Measurements from ENCODE around the gene CNN2.
"Not testable (repeated sequence)": the region's sequence is repeated elsewhere in the genome, so short reads cannot be mapped to it uniquely, and the experiment has no call there.

Gene CNN2

DNA sequence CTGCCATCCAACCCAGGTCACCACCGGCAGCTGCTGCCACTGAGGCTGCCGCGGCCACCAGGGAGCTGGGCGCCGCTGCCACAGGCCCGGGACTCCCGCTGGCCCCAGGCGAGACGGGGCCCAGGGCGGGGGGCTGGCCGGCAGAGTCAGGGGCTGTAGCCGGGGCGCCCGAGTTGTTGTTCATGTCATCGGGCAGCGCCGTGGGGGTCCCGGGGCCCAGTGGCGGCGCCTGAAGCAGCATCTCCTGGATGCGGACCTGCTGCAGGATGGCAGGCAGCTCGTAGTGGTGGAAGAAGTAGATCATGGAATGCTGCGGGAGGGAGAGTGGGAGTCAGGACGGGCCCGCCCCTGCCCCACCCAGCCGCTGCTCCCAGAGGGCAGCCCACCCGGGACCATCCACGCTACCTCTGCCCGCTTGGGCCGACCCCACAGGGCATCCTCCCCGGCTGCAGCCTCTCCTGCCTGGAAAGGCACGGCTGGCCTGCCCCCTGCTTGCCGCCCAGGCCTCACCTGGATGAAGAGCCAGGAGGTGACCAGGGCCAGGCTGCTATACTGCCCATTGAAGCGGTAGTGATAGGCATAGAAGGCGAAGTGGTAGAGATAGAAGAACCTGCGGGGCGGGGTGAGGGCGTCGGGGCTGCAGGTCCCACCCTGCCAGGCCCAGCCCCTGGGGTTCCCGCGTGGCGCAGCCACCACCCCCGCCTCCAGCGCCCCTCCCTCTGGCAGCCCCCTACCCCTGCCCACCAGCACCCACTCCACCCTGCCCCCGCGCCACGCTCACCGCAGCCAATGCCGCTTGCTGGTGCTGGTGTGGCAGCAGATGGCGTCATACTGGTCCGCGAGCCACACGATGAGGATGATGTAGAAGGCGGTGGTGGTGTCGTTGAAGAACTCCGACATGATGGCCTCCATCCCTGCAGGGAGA, 15.6 kb upstream of the CNN2 start:
- DNase-seq = no peak

DNA sequence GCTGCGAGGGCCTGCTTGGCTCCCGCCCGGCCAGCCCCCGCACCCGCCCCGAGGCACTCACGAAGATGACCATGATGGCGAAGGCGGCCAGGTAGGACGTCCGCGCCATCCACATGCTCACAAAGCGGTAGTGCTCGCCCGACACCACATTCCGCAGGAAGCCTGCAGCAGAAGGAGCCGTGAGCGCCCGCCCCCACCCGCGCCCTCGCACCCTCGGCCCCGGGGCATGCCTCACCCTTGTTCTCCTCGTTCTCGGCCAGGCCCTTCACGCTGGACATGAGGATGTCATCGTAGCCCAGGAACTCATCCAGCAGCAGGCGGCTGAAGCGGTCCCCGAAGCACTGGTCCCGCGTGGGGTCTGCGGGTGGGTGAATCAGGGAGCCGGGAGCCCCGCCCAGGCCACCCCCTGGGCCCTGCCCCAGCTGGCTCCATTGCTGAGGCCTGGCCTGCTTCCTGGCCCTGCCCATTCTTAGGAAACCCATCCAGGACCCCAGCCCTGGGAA, 14.5 kb upstream of the CNN2 start:
- no peak for DNase-seq

DNA sequence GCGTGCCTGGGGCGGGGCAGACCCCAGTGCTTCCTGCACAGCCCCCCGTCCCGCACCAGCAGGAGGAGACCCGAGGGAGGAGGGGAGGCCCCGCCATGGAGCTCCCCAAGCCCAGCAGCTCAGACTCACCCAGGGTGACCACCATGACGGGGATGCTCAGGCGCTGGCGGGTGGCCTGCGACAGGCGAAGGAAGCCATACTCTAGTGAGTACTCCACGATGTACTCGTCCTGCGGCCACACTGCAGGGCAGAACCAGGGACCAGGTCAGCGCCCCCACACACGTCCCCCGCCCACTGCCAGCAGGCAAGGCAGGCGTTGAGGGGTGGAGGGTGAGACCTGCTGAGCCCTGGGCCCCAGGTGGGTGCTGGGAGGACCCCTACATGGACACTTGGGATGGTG, 14.1 kb upstream of the CNN2 start:
- DNase-seq = no peak

DNA sequence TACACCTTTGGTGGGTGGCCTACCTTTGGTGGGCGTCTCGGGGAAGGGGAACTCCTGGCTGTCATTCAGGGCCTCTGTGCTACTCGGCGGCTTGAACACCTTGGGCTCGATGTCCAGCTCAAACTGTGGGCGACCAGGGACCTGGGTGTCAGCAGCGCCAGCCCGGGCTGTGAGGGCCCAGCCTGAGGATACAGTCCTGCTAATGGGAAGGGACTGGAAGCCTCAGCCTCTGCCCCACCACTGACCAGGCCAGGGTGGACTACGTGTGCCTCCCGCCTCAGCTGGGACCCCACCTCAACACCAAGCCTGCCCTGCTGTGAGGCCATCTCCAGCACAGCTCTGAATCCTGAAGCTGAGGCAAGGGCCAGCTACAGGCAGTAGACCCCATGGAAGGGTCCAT, 13.2 kb upstream of the CNN2 start:
- no peak for DNase-seq

GRCh38 chr19:1014161-1015060, 12.0 kb upstream of the CNN2 start:
- no peak for DNase-seq

DNA sequence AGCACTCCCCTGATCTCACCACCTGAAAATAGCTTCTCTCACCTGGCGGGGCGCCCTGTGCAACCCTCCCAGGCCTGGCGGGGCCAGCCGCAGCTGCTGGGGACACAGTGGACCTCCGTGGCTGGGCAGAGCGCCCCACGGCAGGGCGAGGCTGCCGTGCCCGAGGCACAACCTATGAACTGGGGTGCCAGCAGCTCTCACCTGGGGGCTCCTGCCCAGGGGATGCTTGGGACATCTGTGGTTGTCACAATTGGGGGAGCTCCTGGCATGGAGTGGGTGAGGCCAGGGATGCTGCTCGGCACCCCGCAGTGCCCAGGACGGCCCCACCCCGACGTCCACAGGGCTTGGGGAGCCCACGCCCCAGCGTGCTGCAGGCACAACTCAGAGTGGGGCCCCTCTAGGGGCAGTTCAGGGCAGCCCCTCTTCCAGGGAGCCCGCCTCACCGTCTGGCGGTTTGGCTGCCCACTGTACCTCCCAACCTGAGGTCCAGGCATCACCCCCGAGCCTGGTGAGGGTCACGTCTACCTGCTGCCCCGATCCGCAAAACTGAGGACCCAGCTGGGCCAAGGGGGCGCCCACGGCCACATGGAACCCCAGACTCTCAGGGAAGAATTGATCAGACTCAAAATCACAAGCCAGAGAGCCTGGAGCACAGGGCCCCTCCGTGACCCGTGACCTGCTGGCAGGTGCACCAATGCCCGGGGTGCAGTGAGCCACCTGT, 11.2 kb upstream of the CNN2 start:
- DNase-seq = no peak

DNA sequence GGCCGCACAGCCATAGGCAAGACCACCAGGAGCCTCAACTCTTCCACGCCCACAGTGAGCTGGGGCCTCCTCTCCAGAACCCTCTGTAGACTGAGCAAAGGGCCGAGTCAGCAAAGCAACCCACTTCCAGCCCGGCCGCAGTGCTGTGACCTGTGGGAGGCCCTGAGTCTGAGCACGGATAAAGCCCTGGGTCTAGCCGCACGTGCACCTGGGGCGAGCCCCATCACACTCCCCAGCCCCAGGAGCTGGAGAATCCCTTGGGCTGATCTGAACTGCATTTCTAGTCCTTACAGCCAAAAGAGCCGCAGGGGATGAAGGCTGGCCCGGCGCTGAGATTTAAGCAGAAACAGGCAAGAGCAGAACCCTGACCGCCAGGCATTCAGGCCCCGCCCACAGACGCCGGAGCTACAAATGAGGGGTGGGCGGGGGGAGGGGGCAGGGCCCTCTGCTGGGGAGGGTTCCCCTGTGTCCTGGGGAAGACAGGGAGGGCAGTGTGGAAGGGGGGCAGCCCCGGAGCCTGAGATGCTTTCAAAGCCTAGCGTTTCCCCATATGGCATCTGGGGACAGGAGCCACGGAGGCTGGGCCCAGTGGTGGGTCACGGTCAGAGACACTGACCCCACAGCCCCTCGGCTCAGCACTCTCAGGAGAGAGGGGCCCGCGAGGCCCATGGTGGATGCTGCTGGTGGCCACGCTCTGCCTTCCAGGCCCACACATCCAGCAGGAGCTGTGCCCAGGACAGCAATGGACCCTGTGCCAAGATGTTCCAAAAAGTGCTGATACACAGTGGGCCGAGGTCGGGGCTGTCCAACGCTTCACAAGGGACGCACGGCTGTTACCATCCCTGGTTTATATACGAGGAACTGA, 10.4 kb upstream of the CNN2 start:
- DNase-seq = no peak

GRCh38 chr19:1016647-1017114, 9.7 kb upstream of the CNN2 start:
- peak; percentile 55 for DNase-seq

GRCh38 chr19:1017115-1017905, 9.1 kb upstream of the CNN2 start:
- no peak for DNase-seq

DNA sequence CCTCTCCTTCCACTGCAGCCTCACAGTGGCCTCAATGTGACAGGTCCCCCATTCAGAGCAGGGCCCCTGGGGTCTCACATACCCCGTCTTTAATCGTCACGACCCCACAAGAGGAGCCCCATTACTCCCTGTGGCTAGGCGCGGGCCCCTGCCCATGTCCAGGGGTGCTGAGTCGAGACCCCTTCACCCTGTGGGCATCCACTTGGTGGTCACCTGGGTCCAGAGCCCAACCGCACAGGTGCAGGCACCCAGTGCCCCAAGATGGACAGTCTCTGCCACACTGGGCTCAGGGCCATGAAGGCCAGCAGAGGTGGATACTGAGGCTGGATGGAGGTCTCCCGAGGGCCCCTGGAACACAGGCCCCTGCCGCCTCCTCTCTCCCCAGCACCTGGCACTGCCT, 8.5 kb upstream of the CNN2 start:
- no peak for DNase-seq

- no peak for DNase-seq
These were observed 8.0 kb upstream of the CNN2 start for GRCh38 chr19:1018393-1018792.

DNA sequence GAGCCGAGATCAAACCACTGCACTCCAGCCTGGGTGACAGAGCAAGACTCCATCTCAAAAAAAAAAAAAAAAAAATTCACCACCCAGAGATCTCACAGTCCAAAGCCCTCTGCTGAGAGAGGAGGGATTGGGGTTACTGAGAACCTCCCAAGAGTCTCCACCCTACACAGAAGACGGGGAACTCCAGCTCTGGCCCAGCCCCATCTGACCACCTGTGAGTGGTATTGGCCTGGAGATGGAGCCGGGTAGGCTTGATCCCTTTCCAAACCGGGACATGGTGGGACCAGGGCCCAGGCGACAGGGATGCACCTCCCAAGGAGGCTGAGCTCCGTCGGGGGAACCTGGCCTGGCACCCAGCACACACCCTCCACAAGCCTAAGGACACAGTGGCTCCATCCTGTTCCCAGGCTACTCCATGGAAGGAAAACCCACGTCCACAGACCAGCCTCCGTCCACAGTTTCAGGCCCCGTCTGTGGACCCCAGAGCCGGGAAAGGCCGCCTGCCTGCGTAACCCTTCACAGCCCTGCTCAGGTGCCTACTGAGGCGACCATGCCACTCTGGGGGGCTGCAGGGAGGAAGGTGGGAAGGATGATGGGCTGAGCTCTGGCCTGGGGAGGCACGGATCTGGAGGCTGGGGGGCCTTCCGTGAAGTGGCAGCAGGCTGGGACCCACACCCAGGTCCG, 7.3 kb upstream of the CNN2 start:
- DNase-seq = no peak

DNA sequence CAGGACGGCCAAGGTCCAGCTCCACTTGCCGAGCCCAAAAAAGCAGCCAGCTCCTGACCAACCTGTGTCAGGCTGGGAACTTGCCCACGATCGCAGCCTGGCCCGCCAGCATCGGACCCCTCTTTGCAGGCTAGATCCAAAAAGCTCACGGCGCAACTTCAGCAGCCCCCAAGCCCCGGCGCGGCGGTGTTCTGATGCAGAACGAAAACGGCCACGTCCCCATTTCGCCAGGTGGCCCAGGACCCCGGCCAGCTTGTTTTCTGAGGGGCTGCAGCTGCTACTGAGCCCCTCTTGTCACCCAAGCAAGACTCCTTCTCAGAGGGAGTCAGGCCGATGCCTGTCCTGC, 6.8 kb upstream of the CNN2 start:
- DNase-seq = no peak

DNA sequence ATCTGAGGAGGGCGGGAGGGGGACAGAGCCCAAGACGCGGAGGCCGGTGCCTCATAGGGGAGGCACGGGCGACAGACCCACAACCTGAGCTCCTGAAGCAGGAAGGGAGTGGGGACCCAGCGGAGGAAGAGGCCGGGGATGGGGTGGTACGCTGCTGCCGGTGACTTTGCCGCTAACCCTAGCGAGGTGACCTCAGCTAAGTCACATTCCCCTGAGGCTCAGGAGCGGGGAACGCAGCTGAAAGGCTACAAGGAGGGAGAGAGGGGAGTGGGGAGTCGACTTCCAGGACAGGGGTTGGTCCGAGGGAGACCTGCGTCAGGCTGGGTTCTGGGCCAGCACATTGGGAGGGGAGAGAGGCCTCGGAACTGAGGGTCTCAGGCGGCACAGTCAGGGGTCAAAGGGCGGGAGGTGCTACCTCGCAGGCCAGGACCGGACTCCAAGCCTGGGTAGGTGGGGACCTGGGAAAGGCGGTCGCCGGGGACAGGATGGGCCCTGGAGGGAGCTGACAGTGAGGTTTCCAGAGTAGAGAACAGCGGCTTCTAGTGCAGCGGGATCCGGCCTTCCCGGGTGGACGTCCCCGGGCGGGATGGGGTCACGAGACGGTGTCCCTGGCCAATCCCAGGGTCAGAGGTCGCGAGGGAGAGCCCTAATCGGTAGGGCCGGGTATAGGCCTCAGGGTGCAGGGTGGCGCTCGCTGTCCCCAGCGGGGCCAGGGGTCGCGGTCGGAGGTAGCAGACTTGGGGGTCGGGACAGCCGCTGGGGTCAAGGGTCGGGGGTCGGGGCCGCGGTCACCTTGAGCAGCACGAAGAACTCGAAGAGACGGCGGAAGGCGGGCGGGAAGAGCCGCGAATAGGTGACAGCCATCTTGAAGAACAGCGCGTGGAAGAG, 6.2 kb upstream of the CNN2 start:
- no peak for DNase-seq

- DNase-seq = peak; percentile 97
These were observed 5.5 kb upstream of the CNN2 start, which contains the start of gene TMEM259 for GRCh38 chr19:1020868-1021425. Gene TMEM259, minus strand, starts transcription at chr19:1021123. Its CDS starts 127 bp downstream, at chr19:1020996.

- not testable (repeated sequence) for DNase-seq
These were observed 2.6 kb upstream of the CNN2 start for GRCh38 chr19:1023883-1024188.

DNA sequence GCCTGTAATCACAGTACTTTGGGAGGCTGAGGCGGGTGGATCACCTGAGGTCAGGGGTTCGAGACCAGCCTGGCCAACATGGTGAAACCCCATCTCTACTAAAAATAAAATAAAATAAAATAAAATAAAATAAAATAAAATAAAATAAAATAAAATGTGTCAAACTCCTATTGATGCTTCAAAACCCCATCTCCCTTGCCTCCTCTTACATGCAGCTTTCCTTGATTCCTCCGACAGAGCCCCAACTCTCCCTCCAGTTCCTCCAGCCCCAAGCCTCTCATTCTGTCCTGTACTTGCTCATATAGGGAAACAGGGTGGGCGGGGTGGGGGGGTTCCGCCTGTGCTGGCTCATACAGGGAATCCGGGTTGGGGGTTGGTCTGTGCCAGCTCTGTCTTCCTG, 1.3 kb upstream of the CNN2 start:
- DNase-seq = not testable (repeated sequence)

GRCh38 chr19:1026783-1027649, 608 bp downstream of the CNN2 start:
- DNase-seq = no peak

Measured in fibroblast of skin of back (primary cell).